Measurements from ENCODE around the gene IGFBPL1.

DNA sequence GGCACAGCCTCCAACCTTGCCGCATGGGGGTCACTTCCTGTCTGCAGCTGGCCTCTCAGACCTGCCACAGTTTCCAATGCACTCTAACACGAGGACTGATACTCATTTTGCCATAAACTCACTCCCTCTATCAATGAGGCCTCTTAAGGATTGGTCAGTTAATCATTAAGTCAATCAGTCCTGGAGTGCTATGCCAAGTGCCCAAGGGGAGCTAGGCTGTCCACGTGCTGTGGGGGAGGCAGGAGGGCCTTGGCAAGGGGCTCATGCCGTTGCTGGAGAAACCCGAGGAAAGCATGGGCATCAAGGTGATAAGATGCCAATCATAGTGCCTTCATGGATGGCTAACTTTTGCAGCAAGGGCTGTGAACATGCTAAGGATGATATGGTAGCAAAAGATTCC, 33.4 kb downstream of the IGFBPL1 start:
- TF ChIP-seq, protein P1, sequence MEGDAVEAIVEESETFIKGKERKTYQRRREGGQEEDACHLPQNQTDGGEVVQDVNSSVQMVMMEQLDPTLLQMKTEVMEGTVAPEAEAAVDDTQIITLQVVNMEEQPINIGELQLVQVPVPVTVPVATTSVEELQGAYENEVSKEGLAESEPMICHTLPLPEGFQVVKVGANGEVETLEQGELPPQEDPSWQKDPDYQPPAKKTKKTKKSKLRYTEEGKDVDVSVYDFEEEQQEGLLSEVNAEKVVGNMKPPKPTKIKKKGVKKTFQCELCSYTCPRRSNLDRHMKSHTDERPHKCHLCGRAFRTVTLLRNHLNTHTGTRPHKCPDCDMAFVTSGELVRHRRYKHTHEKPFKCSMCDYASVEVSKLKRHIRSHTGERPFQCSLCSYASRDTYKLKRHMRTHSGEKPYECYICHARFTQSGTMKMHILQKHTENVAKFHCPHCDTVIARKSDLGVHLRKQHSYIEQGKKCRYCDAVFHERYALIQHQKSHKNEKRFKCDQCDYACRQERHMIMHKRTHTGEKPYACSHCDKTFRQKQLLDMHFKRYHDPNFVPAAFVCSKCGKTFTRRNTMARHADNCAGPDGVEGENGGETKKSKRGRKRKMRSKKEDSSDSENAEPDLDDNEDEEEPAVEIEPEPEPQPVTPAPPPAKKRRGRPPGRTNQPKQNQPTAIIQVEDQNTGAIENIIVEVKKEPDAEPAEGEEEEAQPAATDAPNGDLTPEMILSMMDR (IDR thresholded peaks at IDR 0.05; ENCODE audit: low read depth, low read length, poor library complexity, severe bottlenecking) = no peak
- no peak for TF ChIP-seq EZH2phosphoT487 (IDR thresholded peaks at IDR 0.05; ENCODE audit: borderline replicate concordance, low read length)
